ENCODE results near the gene EPN2.

The EPN2 gene

GRCh38 chr17:19237389-19238166 lies 412 bp downstream of the EPN2 start:
- TF ChIP-seq, protein P1, sequence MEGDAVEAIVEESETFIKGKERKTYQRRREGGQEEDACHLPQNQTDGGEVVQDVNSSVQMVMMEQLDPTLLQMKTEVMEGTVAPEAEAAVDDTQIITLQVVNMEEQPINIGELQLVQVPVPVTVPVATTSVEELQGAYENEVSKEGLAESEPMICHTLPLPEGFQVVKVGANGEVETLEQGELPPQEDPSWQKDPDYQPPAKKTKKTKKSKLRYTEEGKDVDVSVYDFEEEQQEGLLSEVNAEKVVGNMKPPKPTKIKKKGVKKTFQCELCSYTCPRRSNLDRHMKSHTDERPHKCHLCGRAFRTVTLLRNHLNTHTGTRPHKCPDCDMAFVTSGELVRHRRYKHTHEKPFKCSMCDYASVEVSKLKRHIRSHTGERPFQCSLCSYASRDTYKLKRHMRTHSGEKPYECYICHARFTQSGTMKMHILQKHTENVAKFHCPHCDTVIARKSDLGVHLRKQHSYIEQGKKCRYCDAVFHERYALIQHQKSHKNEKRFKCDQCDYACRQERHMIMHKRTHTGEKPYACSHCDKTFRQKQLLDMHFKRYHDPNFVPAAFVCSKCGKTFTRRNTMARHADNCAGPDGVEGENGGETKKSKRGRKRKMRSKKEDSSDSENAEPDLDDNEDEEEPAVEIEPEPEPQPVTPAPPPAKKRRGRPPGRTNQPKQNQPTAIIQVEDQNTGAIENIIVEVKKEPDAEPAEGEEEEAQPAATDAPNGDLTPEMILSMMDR (IDR thresholded peaks at IDR 0.05; ENCODE audit: low read depth, low read length, missing control alignments) = peak; percentile 16

DNA sequence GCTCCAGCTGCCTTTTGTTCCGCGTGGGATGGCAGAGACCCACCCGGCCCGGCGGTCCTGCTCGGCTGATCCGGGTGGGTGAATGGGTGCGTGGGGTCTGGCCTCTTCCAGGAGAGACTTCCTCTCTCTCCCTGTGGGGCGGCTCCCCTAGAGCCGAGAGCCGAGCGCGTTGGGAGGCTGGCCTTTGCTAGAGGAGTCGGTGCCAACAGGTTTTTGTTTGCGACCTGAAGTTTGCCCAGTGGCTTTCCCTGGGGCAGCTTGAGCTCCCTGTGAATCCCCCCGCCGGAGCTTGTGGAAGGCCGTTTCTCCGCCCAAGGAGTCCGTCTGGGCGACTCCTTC lies 970 bp downstream of the EPN2 start:
- H3K4me3 ChIP-seq (ENCODE audit: low read depth, low read length) = peak overlapping the region; percentile 100
- TF ChIP-seq, protein P1 (IDR thresholded peaks at IDR 0.05; ENCODE audit: low read depth, low read length, missing control alignments) = no peak
- DNase-seq (ENCODE audit: low read depth) = no peak

More at GRCh38 chr17:19237389-19238166, 412 bp downstream of the EPN2 start:
- DNase-seq (ENCODE audit: low read depth) = no peak
- peak overlapping the region; percentile 100 for H3K4me3 ChIP-seq (ENCODE audit: low read depth, low read length)

GRCh38 chr17:19239544-19239943 lies 2.4 kb downstream of the EPN2 start:
- no peak for DNase-seq (ENCODE audit: low read depth)
- no peak overlapping the region for H3K4me3 ChIP-seq (ENCODE audit: low read depth, low read length)
- TF ChIP-seq, protein P1 (IDR thresholded peaks at IDR 0.05; ENCODE audit: low read depth, low read length, missing control alignments) = no peak

DNA sequence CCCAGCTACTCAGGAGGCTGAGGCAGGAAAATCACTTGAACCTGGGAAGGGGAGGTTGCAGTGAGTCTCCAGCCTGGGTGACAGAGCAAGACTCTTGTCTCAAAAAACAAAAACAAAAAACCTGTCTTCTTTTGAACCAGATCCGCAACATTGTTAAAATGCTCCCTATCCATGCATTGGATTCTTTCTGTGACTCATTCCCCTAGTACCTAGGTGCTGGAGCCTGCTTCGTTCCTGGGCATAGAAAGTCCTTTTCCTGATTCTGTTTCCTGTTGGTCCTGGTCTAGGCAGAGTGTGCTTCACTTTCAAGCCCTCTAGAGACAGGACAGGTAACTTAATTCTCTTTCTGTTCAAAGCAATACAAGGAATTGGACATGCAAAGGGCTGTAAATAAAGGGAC lies 5.2 kb downstream of the EPN2 start:
- no peak for DNase-seq (ENCODE audit: low read depth)
- TF ChIP-seq, protein P1 (IDR thresholded peaks at IDR 0.05; ENCODE audit: low read depth, low read length, missing control alignments) = no peak
- no peak overlapping the region for H3K4me3 ChIP-seq (ENCODE audit: low read depth, low read length)

- DNase-seq (ENCODE audit: low read depth) = no peak
- no peak overlapping the region for H3K4me3 ChIP-seq (ENCODE audit: low read depth, low read length)
- TF ChIP-seq, protein P1 (IDR thresholded peaks at IDR 0.05; ENCODE audit: low read depth, low read length, missing control alignments) = no peak
Observed at GRCh38 chr17:19242926-19243325, 5.8 kb downstream of the EPN2 start.

DNA sequence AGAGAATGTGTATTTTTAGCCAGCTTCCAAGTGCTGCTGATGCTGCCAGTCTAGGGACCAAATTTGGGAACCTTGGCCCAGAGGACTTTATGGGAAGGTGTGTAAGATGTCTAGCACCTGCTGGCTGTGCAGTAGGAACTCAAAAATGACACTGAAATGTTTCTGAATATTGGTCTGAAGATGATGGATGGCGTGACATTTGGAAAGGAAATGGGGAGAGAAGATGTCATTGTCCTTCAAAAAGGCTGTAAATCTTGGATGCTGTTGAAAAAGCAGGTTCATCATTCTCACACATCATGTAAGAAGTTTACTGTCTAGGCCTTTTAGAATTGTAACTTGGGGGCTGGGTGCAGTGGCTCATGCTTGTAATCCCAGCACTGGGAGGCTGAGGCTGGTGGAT lies 6.7 kb downstream of the EPN2 start:
- TF ChIP-seq, protein P1 (IDR thresholded peaks at IDR 0.05; ENCODE audit: low read depth, low read length, missing control alignments) = no peak
- DNase-seq (ENCODE audit: low read depth) = no peak
- H3K4me3 ChIP-seq (ENCODE audit: low read depth, low read length) = no peak overlapping the region

DNA sequence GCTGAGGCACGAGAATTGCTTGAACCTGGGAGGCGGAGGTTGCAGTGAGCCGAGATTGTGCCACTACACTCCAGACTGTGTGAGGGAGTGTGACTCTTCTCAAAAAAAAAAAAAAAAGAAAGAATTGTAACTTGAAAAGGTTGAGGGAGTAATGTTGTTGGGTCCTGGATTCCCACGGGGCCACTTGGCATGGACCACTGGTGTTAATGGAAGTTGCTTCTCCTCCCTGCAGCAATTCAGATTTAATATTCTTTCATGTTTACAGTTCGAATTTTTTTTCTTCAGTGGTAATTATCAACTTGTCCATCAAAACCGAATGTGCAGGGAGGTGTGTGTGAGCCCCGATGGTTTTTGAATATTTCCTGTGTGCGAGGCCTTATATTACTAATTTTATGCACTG lies 7.2 kb downstream of the EPN2 start:
- TF ChIP-seq, protein P1 (IDR thresholded peaks at IDR 0.05; ENCODE audit: low read depth, low read length, missing control alignments) = no peak
- DNase-seq (ENCODE audit: low read depth) = no peak
- no peak overlapping the region for H3K4me3 ChIP-seq (ENCODE audit: low read depth, low read length)

All from GM12864 (cell line).